Spleen (tissue), 7 donors: ENCODE data around the gene HOXD10.

Experiments used
- CTCF ChIP-seq, 11 experiments: fragments of 200-600 bp in 7 of 11; fragments of 450-650 bp in 4 of 11; sonication (generic) in 4 of 11; IDR thresholded peaks in 8 of 11; conservative IDR thresholded peaks in 3 of 11; 1 replicate in 7 of 11; 2 replicates in 4 of 11; pipeline versions ENCODE4 v1.4.0 to v1.8.0; 2016 to 2021; ENCODE audit warnings: antibody characterized with exemption in 11 of 11, inconsistent platforms in 4 of 11, mild to moderate bottlenecking in 1 of 11
- POLR2A ChIP-seq, 3 donors: fragments of 450-650 bp; IDR thresholded peaks; one replicate each; pipeline ENCODE4 v1.5.1; 2017; ENCODE audit warnings: antibody characterized with exemption in 3 of 3, mild to moderate bottlenecking in 1 of 3
- donor health status: DM: no; HTN: no; CAD: no; lungs with moderate emphysema.
- donor health status: DM: no; HTN: no; CAD: no.
- donor health status: DM: no; HTN: no; CAD: no.

- TF ChIP-seq CTCF (IDR thresholded peaks at IDR 0.05 in 8 of 11, conservative IDR thresholded peaks at IDR 0.05 in 3 of 11) (no peak), POLR2A (IDR thresholded peaks at IDR 0.05) (no peak)
Observed at GRCh38 chr2:176087330-176088047, 29.1 kb upstream of the HOXD10 start.
